GM19372 (cell line): ENCODE data around the gene PRR36.

Source experiments
- ATAC-seq: cut with Tn5 transposase; IDR thresholded peaks from one replicate; pipeline ENCODE4 v1.9.1; 2021; ENCODE audit warnings: mild to moderate bottlenecking, low read depth, moderate library complexity; ENCODE audit not compliant: unreplicated experiment

The PRR36 gene

DNA sequence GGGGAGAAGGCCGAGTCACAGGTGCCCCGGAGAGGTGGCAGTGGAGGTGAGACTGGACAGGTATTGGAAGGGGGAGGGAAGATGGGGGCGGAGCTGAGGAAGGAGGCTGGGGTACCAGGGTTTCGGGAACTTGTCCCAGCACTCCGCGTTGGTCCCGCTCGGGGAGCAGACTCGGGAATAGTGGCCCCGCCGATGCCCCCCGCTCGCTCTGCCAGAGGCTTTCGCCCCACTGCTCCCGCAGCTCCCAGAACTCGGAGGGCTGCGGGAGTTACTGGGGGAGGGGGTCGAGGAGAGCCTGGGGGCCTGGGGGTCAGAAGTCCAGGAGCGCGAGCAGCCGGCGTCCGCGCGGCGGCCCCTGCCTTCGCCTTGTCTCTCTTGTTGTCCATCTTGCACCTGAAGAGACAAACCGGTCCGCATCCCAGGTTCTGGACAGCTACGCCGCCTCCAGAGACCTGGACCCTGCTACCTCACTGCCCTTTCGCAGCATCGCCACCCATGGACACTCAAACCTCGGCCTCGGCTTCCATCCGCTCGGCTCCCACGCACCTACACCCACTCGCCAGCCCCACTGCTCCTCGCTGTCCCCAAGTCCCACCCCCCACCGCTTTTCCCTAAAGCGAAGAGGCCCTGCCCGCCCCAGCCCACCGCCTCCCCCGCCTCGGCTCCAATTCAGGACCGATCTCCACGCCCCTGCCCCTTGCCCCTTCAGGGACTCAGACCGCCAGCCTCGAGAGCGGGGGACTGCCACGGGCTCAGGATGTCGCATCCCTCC, 700 bp downstream of the PRR36 start:
- no peak for ATAC-seq

DNA sequence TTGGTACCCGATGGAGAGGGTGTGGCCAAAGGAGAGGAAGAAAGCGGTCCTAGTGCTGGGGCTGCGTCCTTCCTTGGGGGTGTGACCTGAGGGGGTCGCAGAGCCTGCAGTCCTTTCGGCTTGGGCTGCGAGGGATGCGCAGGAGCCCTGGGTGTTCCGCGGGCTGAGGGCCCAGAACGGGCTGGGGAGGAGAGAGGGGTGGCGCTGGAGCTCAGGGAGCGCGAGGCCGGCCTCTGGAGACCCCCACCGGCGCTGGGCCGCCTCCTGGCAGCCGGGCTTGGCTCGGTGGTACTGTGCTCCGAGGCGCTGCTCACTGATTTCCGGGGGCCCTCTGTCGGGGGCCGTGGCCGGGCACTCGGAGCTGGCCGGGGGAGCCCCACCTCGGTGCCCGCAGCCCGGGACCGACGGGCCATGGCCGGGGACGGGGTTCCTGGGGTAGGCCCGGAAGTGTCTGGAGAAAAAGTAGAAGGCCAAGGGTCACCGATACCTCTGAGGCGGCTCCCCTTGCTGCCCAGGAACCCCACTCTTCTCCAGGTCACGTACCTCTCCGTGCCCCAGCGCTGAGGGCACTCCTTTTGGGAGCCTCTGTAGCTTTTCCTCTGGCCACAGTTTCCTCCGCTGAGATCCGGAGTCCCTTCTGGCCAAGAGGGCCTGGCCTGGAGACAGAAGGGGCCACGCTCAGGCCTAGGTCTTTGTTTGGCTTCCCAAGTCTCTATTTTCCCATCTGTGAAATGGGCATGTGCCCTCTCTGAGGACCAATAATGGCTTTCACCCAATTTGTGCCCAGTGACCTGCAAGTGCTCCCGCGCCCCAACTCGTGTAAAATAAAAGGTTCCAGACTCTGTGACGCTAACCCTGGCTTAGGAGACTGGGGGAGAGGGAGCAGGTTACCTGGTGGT, 1.6 kb downstream of the PRR36 start:
- ATAC-seq, result no peak

DNA sequence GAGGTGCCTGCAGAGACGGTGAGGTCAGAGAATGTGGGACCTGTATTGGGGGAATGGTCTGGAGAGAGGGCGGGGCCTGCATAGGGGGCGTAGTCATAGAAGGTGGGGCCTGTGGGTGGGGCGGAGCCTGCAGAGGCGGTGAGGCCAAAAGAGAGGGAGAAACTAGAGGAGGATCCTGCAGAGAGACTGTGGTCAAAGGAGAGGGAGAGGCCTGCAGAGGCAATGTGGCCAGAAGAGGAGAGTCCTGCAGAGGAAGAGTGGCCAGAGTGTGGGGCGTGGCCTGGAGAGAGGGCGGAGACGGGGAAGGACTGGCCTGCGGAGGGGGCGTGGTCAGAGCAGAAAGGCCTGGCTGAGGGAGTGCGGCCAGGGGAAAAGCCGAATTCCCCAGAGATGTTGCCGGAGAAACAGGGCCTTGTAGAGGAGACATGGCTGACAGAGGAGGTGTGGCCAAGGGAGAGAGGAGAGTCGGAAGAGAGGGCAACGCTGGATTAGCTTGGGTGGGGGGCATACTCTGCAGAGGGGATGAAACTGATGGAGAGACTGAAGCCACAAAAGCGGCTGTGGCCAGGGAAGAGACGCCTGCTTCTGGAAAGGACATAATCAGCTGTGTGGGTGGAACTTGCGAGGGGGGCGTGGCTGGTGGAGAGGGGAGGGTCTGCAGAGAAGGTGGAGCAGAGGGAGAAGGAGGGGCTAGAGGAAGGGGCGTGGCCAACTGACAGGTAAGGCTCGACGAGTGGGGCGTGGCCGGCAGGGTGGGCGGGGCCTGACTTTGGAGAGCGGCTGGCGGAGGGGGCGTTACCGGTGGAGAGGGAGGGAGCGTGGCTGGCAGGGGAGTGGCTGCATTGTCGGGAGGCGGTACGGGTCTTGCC, 2.5 kb downstream of the PRR36 start:
- ATAC-seq, result no peak

DNA sequence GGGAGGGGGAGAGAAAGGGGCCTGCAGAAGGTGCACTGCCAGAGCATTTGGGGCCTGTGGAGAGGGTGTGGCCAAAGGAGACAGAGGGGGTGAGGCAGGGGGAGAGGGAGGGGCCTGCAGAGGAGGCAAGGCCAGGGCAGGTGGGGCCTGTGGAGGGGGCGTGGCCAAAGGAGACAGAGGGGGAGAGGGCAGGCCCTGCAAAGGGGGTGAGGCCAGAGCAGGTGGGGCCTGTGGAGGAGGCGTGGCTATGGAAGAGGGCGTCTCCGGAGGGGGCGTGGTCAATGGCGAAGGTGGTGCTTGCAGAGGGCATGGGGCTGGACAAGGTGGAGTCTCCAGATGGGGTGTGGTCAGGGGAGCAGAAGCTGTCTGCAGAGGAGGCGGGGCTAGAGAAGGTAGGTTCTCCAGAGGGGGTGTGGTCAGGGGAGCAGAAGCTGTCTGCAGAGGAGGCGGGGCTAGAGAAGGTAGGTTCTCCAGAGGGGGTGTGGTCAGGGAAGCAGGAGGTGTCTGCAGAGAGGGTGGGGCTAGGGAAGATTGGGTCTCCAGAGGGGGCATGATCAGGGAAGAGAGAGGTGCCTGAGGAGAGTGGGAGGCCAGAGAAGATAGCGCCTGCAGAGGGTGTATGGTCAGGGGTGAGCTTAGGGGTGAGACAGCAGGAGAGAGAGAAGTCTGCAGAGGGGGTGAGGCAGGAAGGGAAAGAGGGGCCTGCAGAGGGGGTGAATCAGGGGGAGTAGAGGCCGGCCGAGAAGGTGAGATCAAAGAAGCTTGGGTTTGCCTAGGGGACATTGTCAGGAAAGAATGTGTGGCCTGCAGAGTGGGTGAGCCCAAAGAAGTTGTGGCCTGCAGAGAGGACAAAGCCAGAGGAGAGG, 3.4 kb downstream of the PRR36 start:
- no peak for ATAC-seq

DNA sequence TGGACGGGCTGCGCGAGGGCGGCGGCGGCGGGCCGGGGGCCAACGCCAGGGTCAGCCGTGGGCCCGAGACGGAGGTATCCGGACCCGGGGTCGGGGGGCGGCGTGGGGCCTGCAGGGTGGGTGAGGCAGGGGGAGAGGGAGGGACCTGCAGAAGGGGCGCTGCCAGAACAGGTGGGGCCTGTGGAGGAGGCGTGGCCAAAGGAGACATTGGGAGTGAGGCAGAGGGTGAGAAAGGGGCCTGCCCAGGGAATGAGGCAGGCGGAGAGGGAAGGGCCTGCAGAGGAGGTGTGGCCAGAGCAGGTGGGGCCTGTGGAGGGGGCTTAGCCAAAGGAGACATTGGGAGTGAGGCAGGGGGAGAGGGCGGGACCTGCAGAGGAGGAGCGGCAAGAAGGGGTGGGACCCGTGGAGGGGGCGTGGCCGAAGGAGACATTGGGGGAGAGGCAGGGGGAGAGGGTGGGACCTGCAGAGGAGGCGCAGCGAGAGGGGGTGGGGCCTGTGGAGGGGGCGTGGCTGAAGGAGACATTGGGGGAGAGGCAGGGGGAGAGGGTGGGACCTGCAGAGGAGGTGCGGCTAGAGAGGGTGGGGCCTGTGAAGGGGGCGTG, 4.2 kb downstream of the PRR36 start:
- ATAC-seq, result no peak

DNA sequence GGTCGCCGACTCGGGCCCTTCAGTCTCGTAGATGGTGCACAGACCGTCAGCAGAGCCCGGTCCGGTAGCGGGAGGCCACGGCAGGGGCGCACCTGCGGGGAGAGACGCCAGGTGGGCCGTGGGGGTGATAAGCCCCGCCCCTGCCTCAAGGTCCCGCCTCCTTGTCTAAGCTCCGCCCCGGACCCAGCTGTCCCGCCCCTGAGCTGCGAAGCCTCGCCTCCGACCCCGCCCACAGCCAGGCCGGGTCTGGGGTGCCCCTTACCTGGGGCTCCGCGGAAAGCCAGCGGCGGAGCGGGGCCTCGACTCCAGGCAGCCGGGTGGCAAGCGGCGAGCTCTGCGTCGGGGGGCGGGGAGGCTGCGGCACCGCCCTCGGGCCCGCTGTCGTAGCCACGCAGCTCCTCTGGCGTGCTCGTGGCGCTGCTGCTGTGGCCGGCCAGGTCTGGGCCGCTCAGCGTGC, 4.7 kb downstream of the PRR36 start:
- peak; percentile 45 for ATAC-seq

DNA sequence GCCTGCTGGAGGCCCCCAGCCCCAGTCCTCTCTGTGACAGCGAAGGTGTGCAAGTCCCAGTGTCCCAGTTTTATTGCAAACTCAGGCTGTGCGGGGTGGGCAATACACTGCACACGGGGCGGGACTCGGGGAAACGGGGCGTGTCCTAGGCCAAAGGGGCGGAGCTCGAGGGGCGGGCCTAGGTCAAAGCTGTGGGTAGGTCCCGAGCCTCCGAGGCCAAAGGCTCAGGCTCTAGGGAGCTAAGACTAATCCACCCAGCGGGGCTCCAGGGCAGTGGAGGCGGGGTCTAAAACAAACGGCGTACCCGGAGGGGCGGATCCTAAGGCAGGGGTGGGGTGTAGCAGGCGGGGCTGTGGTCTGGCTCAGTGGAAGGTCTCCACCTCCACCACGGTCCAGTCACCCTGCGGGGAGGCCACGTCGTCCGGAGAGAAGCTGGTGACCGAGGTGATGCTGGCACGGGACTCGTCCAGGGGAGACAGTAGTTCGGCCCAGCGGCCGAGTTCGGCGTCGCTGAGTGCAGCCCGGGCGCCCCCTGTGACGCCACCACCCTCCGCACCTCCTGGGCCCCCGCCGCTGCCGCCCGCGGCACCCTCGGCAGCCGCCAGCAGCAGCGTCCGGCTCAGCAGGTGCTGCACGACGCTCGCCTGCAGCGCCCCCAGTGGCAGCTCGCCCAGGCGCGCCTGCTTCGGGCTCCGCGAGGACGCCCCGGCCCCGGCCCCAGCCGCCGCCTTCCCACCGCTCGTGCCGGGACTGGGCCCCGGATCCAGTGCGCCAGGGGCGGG, 5.3 kb downstream of the PRR36 start:
- peak; percentile 60 for ATAC-seq

DNA sequence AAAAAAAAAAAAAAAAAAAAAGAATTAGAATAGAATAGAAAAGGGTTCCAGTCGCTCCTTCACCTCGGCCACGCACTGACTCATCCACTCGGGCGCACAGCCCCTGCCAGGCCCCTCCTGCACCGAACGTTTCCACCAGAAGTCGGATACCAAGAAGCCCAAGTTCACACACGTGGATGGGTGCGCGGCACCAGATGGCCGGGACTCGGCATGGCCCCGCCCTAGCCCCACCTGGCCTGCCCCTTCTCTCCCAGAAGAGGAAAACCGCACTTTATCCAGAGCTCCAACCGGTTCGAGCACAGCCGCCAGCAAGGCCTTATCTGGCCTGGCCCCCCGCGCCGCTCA, 5.9 kb downstream of the PRR36 start:
- no peak for ATAC-seq

DNA sequence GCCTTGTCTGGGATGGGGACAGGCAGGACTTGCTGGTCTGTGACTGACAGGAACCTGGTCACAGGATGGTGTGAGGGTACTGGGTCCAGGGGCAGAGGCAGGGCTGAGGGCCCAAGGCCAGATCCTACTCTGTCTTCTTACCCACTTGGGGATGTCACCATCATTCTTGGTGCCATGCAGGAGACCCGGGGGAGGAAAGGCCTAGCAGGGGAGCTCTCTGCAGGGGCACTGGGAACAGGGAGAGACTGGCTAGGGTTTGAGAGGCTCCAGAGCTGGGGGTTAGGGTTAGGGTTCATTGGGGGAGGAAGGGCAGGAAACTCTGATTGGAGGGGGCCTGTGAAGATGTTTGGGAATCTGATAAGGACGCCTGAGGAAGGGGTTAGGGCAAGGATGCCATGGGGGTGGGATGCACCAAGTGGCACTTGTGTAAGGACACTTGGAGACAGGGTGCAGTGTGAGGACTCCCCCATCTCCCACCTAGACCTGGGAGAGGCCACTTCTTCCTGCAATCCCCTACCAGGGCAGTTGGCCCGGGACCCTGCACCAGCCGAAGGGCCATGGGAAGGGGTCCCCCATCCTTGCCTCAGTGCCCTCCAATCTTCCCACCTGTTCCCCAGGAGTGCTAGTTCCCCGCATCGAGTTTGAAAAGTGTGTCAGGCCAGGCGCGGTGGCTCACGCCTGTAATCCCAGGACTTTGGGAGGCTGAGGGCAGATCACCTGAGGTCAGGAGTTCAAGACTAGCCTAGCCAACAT, 6.9 kb downstream of the PRR36 start:
- no peak for ATAC-seq

DNA sequence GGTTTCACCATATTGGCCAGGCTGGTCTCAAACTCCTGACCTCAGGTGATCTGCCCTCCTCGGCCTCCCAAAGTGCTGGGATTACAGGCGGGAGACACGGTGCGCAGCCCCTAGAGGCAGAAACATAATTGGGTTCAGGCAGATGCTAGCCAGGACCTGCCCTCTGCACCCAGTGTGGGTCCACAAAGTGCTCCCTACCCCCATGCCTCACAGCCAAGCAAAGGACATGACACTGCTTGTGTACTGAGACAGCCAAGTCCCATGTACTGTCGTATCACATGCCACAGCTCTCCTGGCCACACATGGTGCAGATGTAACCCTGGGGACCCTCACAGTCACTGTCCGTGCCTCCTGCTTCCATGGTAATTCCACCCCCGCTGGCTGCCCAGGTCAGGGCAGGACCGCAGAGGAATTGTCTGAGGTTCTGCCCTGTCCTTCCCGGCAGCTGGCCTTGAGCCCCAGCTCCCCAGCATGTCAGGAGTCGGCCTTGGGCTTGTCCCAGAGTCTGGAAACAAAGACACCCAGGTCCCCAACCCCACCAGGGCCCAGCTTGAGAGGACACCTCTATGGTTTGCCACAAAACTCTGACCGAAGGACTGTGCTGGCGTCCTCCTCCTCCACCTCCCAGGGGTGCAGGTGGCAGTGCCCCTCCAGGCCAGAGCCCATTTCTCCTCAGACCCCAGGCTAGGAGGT, 7.6 kb downstream of the PRR36 start:
- no peak for ATAC-seq

DNA sequence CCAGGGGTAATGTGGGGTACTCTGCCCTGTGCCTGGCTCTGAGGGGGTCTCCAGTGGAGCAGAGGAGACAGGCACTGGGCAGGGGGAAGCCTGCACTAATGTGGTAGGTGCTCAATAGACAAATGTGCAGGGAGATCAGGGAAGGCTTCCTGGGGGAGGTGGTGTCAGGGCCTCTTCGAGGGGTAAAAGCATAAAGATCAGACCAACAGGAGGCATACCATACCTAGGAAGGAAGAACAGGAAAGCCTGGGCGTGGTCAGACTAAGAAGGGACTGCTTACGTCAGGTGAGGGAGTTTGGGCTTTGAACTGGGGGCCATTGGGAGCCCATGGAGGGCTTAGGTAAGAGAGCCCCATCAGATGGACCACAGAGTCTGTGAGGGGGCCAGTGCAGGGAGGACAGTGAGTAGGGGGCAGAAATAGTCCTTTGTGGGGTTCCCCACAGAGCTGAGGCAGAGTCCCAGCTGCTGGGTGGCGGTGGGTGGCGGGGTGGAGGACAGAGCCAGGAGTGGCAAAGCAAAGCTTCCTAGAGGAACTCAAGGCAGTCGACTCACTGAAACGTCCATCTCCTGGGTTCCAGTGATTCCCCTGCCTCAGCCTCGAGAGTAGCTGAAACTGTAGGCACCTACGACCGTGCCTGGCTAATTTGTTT, 8.8 kb downstream of the PRR36 start:
- no peak for ATAC-seq

DNA sequence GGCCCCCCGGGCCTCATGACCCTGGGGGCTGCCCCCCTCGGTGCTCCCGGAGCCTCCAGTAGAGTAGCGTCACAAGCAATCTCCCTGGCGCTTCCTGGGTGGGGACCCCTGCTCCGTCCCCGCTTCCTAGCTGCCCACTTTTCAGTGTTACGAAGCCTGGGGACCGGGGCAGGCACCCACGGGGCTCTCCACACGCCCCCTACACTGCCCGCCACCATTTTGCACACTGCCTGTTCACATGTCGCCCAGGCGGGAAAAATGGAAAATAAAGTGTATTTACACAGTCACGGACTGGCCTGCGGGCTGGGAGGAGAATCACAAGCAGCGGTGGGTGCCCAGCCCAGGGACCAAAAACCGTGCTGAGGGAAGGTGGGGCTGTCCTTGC, 9.5 kb downstream of the PRR36 start:
- ATAC-seq, result no peak

DNA sequence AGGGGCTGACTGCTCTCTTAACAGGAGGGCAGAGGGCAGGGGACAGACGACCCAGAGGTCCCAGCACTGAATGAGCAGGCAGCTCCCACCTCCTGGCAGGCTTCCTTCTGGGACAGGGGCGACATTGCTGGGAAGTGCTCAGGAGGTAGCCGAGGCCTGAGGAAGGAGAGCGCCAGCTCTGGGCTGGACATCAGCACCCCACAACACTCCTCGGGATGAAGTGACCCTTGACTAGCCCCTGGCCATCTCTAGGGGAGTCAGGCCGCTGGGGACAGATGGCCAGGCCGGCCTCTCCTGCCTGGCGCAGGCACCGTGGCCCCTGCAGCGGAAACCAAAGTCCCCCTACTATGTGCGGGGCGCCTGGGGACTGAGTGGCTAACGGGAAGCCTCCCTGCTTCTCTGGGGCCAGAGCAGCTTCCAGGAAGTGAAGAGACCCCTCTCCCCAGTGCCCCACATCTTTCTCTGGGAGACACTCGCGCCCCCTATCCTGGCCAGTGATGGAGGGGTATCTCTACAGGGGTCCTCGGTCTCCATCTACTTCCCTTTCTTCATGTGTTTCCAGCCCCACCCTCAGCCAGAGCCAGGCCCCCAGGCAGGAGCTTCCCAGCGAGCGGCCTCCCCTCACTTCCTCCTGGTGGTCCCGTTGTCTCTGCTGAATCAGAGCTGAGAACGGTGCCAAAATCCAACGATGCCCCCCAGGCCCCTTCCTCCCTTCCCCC, 10.1 kb downstream of the PRR36 start:
- no peak for ATAC-seq

DNA sequence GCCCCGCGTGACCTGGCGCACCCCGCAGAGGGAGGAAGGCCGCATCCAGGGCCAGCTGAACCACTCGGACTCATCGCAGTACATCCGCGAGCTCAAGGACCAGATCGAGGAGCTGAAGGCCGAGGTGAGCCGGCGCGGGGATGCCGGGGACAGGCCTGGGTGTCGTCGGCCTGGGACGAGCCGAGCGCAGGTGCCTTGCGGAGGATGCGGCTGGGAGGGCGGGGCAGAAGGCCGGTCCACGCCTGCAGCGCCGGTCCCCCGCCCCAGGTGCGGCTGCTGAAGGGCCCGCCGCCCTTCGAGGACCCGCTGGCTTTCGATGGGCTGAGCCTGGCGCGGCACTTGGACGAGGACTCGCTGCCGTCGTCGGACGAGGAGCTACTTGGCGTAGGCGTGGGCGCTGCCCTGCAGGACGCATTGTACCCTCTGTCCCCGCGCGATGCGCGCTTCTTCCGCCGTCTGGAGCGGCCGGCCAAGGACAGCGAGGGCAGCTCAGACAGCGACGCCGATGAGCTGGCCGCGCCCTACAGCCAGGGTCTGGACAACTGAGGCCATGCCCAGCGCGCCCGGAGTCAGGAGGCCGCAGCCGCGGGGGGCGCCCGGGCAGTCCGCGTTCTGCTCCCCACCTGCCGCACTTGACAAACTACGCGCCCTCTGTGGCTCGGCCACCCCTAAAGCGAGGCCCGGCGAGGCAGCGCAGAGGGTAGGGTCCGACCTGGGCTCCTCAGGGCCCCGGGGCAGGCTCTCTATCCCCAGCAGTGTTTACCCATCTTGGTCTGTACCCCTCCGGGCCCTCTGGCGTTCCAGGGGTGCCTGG, 10.8 kb downstream of the PRR36 start:
- no peak for ATAC-seq

DNA sequence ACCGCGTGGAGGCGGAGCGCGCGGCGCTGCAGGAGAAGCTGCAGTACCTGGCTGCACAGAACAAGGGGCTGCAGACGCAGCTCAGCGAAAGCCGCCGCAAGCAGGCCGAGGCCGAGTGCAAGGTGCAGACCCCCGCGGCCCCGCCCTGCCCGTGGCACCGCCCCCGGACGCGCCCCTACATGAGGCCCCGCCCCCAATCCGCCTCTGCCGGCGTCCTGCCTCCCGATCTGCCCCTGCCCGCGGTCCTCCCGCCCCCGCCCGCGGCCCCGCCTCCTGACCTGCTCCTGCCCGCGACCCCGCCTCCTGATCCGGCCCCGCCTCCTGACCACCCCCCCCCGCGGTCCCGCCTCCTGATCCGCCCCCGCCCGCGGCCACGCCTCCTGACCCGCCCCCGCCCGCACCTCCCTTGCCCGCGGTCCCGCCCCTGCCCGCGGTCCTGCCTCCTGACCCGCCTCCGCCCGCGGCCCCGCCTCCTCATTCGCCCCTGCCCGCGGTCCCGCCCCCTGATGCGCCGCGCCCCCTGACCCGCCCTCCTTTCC, 11.7 kb downstream of the PRR36 start:
- no peak for ATAC-seq
